HuH-7 (cell line): ENCODE measurements around the gene CTPS1.

Experiments
- DNase-seq: peaks from one replicate; pipeline ENCODE4 v3.0.0; 2011; ENCODE audit warnings: low spot score

Gene CTPS1

GRCh38 chr1:40997096-40997495, 17.6 kb downstream of the CTPS1 start:
- no peak for DNase-seq

DNA sequence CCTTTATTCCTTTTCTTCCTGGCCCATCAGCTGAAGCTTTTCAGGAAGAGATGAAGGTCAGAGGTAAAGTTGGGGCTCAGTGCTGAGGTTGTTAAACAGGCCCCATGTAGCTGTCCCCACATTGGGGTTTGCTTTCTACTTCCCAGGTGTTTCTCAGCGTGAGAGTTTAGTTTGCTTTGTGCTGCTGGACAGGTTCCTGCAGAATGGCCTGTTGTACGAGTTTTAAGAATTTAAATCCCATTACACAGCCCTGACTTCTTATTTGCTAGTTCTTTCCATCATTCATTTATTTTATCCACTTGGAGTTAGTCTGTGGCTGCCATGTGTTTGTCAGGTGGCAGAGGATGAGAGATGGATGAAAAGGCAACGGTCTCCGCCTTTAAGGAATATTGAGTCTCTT, 19.2 kb downstream of the CTPS1 start:
- DNase-seq: no peak

GRCh38 chr1:41003127-41003639, 23.7 kb downstream of the CTPS1 start:
- DNase-seq: no peak

- DNase-seq: peak; percentile 72
These were observed 24.2 kb downstream of the CTPS1 start for GRCh38 chr1:41003640-41004220.

DNA sequence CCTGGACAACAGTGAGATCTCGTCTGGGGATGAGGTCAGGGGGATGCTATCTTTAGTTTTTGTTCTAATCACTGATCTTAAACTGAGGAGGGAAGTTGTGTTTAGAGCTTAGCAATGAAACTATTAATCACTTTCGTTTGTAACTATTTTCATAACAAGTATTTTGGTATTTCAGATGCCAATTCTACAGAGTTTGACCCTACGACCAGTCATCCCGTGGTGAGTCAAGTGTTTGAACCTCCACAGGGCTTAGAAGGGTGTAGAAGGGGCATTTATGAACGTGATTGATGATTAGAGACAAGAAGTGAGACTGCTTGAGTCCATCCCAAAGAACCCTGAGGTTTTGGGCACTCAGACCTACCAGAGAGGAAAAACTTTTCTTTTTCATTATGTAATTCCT, 26.4 kb downstream of the CTPS1 start:
- DNase-seq: no peak

GRCh38 chr1:41006942-41007865, 27.7 kb downstream of the CTPS1 start:
- no peak for DNase-seq

- DNase-seq: no peak
These were observed 30.0 kb downstream of the CTPS1 start for GRCh38 chr1:41009466-41009865.

DNA sequence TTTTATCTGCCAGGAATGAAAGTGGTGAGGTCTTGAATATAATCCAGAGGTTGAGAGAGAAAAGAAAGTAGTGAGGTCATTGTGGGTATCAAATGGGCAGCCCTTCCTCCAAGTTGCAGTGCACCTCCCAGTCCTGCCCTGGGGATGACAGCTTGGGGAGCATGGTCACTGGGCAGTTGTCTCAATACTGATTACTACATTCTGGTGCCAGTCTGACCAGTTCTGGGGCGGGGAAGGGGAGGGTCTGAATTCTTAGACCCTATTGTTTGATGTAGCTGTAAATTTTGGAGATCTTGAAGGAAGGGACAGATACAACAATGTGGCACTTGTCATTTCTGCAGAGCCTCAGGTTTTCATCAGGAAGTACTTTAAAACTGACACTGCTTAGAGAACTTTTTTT, 30.8 kb downstream of the CTPS1 start:
- DNase-seq: no peak

GRCh38 chr1:41013024-41013423, 33.5 kb downstream of the CTPS1 start:
- no peak for DNase-seq

- no peak for DNase-seq
These were observed 34.3 kb downstream of the CTPS1 start for GRCh38 chr1:41013796-41014195.

- DNase-seq: no peak
These were observed 35.4 kb downstream of the CTPS1 start for GRCh38 chr1:41014871-41015270.

GRCh38 chr1:41015281-41015896, 35.9 kb downstream of the CTPS1 start:
- no peak for DNase-seq

DNA sequence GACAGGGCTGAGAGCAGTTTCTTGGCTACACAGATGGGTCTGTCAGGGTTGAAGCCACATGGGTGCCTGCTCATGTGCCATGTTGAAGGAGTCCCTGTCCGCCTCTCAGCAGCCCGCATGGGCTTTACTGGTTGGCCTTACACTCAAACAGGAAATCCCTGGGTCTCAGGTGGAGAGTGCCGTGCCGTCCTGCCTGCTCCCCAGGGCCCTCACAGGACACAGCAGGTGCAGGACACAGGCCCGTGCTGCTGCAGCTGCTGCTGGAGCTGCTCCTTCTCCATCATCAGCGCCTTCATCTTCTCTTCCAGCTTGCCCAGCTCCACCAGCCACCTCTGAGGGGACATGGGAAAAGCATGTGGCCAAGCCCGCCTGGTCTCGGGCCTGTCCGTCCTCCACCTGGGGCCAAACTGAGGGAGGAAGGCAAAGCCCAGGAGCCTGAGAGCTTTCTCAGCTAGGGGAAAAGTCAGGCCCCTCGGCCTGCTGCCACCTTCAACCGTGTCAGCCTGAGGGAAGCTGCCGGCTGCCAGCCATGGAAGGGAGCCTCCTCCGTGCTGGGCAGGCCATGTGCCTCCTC, 36.5 kb downstream of the CTPS1 start:
- DNase-seq: no peak

- DNase-seq: no peak
These were observed 37.9 kb downstream of the CTPS1 start for GRCh38 chr1:41017141-41018017.

DNA sequence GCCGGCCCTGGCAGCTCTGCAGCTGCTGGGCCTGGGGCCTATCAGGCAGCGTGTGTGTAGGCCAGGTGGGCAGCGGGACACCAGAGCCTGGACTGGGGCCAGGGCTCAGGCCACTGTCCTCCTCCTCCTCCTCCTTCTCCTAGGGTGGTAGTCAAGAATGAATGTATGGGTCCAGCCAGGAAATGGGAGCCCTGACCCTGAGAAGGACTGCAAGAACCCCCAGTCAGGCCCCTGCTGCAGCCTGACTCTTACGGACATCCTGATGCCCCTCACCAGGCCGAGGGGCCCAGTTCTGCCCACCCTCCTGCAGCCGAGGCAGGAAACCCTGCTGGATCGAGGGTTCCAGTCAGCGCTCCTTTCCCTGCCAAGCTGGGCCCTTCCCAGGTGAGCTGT, 38.5 kb downstream of the CTPS1 start:
- DNase-seq: no peak

- no peak for DNase-seq
These were observed 39.9 kb downstream of the CTPS1 start for GRCh38 chr1:41019353-41019745.

DNA sequence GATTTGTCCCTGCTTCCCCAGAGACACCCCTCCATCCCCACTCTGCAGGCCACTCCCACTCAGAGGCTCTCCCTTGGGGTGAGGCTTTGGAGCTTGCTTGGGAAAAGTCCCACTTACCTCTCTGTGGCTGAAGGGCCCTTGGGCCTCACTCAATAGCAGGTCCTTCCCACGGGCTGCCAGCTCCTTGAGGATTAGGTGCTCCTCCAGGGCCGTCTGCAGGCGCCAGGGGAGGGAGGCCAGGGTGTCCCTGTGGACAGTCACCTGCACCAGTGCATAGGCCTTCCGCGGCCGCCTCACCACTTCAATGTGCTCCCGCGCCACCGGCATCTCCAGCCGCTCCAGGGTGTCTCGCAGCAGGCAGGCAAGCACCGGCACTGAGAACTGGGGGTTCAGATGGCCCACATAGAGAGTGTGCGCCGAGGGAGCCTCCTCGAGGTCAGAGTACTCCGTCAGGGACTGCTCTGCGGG, 40.6 kb downstream of the CTPS1 start:
- DNase-seq: no peak

GRCh38 chr1:41020654-41021053, 41.2 kb downstream of the CTPS1 start:
- no peak for DNase-seq

GRCh38 chr1:41021526-41022308, 42.2 kb downstream of the CTPS1 start, which contains the start of gene SLFNL1:
Gene SLFNL1, minus strand, starts transcription at chr1:41021725. Its CDS starts 1,065 bp downstream, at chr1:41020660.
- no peak for DNase-seq

GRCh38 chr1:41022424-41022823, 42.9 kb downstream of the CTPS1 start:
- no peak for DNase-seq
